Measurements from ENCODE around the gene FILIP1. TPM values are rescaled to one million over a fixed set of nuclear protein-coding genes. Genes with fewer than 3 reads are reported as not detected.
A peak's percentile ranks its signal among the peaks of the same experiment; 100 is the strongest.
"Not testable (repeated sequence)": the region's sequence is repeated elsewhere in the genome, so short reads cannot be mapped to it uniquely, and the experiment has no call there.

Gene FILIP1
- total RNA-seq, 1 donor from 2014 or later: 183 TPM

DNA sequence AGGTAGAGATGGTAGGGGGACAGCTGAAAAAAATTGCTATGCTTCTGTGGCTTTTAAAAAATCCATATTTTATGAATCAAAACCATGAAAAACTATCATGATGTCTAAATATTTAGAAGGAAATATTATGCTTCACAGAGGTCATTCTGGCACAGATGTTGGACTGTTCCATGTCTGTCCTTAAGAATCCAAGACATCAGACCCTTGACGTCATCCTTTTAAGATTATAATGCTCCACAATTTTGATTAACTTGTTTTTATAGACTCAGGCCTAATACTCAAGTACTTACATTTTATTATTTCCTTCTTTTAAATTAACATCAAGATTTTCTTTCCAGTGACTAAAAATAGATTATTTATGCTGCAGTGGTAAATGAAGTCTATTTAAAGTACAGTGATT, 29.7 kb downstream of the FILIP1 start:
- DNase-seq (ENCODE audit: low spot score): no peak
- intact Hi-C loops (cut with DNase I): no loop called here

DNA sequence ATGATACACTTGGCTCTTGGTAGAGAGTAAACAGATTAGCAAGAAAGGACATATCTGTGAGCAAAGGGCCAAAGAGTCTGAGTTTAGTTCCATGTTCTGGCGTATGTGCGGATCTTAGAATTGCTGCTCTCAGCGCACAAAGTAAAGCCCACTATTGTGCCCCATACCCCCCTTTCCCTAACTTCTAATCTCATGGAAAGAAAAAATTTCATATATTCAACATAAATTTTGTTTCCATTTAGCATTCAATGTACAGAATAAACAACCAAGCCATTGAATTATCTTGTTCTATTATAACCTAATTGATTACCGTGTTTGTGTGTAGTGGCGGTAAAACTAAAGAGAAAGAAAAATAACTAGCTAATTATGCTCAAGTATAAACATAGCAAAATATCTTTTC, 30.5 kb downstream of the FILIP1 start:
- no peak for DNase-seq (ENCODE audit: low spot score)
- intact Hi-C loops (cut with DNase I): no loop called here

DNA sequence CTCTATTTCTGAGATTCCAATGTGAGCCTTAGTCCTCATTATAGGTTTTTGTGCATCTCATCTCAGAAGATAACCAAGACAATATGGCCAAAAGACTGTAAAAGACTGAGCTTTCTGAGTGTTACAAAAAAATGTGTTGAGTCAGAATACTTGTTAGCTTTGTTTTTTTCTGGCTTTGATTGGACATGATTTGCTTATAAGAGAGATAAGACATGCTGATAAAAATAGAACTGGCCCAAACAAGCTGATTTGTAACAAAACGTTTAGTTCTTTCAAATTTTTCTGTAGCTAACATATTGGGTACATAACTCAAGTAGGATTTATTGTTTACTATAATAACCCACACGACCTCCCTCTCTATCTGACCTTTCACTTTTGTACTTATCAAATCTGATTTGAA, 32.9 kb downstream of the FILIP1 start:
- intact Hi-C loops (cut with DNase I): no loop called here
- DNase-seq (ENCODE audit: low spot score): no peak

DNA sequence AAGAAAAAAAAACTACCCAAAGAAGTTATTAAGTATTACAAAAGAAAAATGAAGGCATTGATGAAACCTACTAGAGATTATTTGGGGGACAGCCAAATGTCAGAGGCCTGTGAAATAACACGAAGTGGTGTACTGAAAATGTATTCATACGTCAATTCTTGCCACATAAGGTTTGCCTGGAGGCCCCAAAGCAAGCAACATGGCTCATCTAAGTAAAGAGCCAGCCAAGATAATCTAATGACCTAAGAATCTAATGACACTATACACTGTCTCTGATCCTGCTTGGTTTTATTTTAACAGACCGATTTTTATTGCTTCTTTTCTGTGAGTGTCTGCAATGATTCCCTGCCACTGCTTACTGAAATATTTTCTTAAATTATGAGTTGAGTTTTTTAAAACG, 34.7 kb downstream of the FILIP1 start:
- intact Hi-C loops (cut with DNase I): no loop called here
- no peak for DNase-seq (ENCODE audit: low spot score)

DNA sequence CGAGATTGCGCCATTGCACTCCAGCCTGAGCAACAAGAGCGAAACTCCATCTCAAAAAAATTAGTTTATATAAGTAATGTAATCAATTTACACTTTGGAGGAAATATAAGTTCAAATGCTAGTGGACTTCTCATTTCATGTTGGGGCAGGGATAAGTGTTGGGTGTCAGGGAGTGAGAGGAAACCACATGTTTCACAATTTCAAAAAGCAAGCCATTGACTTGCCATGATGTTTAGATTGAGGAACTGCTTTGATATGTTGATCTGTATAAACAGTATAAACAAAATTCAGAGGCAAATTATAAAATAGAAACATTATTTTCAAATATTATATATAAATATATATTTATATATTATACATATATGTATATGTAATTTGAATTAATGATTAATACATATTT, 42.7 kb downstream of the FILIP1 start:
- DNase-seq (ENCODE audit: low spot score): no peak
- intact Hi-C loops (cut with DNase I): no loop called here

DNA sequence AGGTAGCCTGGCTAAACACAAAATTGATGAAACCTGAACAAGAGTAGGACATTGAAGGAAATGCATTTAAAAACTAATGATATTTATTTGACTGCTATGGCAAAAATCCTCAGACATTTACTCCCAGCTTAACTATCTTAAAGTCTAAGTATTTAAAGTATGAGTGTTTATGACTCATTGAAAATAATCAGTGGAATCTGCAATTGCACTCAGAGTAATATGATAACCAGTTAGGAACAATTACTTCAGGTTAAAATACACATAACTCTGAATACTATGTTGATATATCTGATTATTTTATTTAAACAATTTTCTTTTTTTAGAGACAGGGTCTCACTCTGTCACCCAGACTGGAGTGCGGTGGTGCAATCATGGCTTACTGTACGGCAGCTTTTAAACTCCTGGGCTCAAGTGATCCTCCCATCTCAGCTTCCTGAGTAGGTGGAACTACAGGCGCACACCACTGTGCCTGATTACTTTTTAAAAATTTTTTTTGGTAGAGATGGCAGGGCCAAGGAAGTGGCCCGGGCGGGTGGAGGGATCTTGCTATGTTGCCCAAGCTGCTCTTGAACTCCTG, 43.9 kb downstream of the FILIP1 start:
- intact Hi-C loops (cut with DNase I): no loop called here
- no peak for DNase-seq (ENCODE audit: low spot score)

DNA sequence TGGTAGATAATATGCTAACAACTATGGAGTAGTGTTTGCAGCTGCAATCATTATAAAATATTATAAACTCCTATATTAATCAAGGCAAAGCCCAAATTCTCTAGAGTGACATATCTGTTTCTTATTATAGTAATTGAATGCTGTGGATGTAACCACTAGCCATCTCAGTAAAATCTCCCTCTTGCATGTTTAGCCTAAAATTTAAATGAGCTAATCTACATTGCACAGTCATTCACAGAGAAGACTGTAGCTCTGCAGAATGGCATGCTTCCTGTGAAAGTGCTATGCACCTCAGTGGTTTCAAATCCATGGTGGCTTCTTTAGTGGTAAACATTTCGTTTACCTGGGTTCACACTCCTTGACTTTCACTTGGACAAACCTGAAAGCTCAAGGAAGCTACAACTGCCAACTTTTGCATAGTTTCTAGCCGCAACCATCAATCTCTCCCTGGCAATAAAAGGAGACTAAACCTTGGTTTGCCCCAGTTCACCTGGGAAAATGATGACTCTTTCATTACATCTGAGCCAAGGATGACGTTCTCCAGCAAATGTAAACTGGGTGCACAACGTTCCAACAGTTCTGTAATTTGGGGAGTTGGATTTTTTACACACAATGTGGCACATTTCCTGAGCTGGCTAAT, 47.2 kb downstream of the FILIP1 start:
- intact Hi-C loops (cut with DNase I): no loop called here

DNA sequence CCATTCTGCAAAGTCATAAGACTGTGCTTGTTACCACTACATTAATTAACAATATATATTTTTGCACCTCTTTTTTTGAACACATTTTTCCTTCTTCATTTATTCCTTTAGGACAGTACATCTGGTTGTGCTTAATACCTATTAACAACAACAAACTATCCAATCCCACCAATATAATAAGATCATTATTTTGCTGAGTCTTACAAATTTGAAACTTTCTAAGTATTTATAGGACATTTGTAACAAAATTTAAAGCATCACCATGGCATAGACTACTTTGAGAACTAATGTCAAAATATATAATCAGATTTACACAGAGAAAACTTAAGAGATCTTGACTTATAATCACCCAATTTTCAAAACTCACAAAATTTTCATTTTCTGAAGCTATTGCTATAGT, 47.9 kb downstream of the FILIP1 start:
- intact Hi-C loops (cut with DNase I): no loop called here
- DNase-seq (ENCODE audit: low spot score): no peak

More for the DNA sequence above, 47.2 kb downstream of the FILIP1 start:
- DNase-seq (ENCODE audit: low spot score): no peak

DNA sequence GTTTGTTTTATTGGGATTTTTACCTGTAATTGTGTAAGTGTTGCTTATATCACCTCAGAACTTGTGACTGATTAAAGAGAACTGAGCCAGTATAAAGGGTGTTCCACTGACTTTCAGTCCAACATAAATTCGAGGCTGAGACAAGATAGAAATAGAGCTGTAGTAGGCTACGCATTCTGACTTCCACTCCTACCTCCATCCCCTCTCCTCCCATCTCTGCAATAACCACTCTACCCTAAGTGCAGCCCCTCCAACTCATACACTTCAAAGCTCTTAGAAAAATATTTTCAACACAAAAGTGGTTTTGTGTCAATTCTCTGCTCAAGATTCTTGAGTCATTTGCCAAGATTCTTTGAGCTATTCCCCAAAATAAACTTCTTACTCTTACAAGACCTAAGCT, 48.7 kb downstream of the FILIP1 start:
- DNase-seq (ENCODE audit: low spot score): no peak
- intact Hi-C loops (cut with DNase I): no loop called here

DNA sequence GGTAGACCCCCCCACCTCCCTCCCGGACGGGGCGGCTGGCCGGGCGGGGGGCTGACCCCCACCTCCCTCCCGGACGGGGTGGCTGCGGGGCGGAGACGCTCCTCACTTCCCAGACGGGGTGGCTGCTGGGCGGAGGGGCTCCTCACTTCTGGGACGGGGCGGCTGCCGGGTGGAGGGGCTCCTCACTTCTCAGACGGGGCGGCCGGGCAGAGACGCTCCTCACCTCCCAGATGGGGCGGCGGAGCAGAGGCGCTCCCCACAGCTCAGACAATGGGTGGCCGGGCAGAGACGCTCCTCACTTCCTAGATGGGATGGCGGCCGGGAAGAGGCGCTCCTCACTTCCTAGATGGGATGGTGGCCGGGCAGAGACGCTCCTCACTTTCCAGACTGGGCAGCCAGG, 51.7 kb downstream of the FILIP1 start:
- intact Hi-C loops (cut with DNase I); DNase-seq (ENCODE audit: low spot score): not testable (repeated sequence)

DNA sequence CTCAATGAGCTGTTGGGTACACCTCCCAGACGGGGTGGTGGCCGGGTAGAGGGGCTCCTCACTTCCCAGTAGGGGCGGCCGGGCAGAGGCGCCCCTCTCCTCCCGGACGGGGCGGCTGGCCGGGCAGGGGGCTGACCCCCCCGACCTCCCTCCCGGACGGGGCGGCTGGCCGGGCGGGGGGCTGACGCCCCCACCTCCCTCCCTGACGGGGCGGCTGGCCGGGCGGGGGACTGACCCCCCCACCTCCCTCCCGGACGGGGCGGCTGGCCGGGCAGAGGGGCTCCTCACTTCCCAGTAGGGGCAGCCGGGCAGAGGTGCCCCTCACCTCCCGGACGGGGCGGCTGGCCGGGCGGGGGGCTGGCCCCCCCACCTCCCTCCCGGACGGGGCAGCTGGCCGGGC, 52.1 kb downstream of the FILIP1 start:
- DNase-seq (ENCODE audit: low spot score); intact Hi-C loops (cut with DNase I): not testable (repeated sequence)

DNA sequence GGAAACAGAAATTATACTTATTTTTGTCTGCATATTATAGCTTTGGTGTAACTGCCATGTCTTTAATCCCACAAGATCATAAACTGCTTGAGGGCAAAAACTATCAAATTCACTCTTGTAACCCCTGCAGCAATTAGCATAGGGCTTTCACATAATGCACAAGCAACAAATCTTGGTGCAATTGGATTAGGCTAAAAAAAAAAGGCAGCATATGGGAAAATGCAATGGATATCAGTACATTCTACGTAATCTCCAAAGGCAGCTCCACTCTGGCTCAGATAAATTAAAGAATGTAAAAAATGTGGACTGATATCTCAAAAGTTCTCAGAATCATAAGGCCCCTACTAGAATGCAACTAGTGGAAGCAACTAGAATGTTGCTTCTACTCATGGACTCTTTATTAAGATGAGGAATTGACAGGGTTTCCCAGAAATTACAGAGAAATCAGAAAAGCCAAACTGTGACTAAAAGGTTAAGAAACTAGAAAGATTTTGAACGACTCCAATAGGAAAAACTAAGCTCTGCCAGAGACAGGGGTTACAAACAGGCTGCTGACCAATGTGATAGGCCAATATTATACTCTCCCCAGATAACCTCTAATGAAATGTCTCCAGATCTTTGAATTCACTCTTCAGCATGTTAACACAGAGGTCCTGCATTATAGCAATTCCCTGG, 55.0 kb downstream of the FILIP1 start:
- intact Hi-C loops (cut with DNase I): loop anchor here (5.0 kb wide), 2 partner anchors 54 to 71 kb away; partner anchors contain the start of gene FILIP1
- DNase-seq (ENCODE audit: low spot score): no peak

DNA sequence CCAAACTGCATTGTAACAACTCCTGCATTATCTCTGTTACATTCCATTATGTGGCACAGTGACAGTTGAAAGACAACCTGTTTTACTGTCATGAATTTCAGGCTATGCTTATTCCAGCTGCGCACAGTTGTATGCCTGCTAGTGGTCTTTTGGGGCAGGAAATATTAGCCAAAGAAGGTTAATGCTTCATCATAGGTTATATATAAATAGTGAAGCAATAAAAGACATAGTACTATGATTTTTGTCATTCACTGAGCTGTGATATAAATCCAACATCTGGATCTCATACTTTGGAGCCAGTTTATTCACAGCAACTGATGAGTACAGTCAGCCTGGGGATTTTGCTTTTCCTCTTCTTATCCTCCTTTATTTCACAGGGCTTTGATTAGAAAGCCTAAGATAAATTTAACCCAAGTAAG, 55.6 kb downstream of the FILIP1 start:
- DNase-seq (ENCODE audit: low spot score): no peak
- intact Hi-C loops (cut with DNase I): loop anchor here (5.0 kb wide), 2 partner anchors 54 to 71 kb away; partner anchors contain the start of gene FILIP1

DNA sequence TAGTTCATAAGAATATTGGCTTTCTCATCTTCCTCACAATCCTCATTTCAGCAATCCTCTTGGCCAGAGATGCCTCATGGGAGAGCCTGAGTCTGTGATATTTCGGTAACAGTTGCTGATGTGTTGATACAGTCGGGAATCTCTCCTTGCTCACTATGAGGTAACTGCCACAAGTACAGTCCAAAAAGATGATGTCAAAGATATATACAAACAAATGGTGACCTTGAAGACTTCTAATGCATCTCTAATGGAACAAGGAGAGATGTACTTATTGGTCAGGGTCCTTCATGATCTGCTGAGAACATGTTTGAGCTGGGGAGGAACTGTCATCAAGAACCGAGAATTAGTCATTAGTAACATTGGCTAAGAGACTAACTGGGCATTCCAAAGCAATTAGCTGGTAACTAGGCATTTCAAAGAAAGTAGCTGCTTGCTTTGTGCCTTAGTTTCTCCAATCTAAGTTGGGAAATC, 56.1 kb downstream of the FILIP1 start:
- no peak for DNase-seq (ENCODE audit: low spot score)
- intact Hi-C loops (cut with DNase I): loop anchor here (5.0 kb wide), 2 partner anchors 55 to 70 kb away; partner anchors contain the start of gene FILIP1

DNA sequence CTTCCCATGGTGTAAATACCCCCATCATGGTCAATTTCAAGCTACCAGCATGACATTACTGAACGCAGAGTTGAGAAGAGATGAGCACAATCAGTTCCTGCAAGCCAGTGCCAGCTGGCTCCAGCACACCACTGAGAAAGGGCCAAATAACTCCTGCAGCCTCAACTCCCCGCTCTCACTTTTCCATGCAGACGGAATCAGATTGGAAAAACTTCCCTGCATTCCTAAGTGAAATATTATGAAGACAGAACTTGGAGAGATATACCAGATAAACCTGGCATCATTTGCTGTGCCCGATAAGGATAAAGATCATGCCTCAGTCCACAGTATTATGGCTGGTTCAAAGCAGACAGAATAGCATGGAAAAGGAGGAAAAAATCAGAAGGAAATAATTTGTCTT, 56.7 kb downstream of the FILIP1 start:
- intact Hi-C loops (cut with DNase I): loop anchor here (5.0 kb wide), 2 partner anchors 55 to 70 kb away; partner anchors contain the start of gene FILIP1
- DNase-seq (ENCODE audit: low spot score): no peak

DNA sequence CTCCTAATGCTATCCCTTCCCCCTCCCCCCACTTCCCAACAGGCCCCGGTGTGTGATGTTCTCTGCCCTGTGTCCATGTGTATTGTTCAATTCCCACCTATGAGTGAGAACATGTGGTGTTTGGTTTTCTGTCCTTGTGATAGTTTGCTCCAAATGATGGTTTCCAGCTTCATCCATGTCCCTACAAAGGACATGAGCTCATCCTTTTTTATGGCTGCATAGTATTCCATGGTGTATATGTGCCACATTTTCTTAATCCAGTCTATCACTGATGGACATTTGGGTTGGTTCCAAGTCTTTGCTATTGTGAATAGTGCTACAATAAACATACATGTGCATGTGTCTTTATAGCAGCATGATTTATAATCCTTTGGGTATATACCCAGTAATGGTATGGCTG, 60.8 kb downstream of the FILIP1 start:
- intact Hi-C loops (cut with DNase I); DNase-seq (ENCODE audit: low spot score): not testable (repeated sequence)

DNA sequence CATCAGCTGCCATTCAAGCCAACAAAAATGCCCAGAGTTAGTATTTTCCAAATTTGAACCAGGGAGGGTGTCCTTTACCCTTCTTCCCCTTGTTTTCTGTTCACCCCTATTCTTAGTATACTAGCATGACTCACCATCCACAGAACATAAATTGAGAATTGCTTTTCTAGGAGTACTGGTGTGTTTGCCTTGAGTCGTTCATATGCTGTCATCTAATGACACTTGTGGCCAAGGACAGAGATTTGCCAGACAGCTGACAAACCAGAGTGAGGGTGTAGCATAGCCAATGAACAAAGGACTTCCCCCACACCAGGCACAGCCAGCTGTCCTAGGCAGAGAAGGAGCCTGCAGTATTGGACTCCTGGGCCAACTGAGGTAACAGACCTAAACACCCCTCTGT, 62.2 kb downstream of the FILIP1 start:
- DNase-seq (ENCODE audit: low spot score): peak; percentile 76
- intact Hi-C loops (cut with DNase I): no loop called here

DNA sequence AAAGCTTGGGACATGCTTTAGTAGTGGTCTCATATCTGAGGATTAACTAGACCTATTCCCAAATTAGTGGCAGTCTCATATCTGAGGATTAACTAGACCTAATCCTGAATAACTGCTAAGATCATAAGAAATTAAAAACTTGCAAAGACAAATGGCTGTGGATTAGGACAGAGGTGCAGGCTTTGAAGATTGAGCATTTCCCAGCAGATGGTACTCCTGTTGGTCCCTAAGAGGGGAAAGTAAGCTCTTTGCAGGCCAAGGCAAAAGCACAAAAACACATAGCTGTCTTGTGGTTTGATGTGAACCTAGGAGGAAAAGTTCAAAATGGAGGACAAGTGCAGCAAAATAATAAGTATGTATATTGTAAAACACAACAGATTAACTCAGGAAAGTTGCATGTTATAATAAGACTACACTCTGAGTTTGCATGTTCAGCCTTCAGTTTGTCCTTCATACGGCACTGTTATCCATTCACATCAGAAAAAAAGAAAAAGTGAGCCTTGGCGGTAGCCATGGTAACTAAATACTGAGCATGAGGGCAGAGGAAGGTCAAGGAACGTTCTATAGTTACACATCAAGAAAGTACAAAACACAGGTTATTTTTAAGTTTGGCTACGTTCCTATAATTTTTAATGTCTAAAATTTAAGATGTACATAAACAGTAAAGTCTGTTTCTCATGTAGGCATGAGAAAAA, 62.8 kb downstream of the FILIP1 start:
- no peak for DNase-seq (ENCODE audit: low spot score)
- intact Hi-C loops (cut with DNase I): no loop called here

DNA sequence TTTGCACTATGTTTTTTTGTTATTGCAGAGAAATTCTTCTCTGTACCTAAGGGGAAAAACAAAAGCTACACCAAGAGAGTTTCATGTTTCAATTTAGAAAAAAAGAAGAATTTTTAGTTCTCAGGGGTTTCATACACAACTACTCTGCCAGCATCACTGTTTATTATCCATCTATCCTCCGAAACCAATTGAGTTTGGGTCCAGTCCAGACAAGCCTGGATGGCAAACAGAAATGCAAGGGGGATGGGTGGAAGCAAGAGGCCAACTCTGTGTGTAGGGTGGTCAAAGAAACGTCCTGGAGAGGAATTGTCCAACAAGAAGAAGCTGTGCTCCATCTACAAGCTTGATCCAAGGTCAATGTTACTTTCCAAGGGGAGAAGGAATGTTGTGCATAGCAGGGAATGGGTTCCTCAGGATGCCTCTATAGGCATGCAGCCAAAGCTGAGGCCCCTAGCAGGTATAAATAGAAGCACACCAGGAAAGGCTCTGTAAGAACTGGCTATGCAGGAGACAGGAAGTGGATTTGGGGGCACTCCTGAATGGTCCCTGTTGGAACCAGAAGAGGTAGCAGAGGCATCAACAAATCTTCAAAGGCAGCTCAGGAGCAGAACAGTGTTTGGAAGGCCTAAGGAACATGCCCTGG, 64.4 kb downstream of the FILIP1 start:
- intact Hi-C loops (cut with DNase I): no loop called here
- DNase-seq (ENCODE audit: low spot score): no peak

DNA sequence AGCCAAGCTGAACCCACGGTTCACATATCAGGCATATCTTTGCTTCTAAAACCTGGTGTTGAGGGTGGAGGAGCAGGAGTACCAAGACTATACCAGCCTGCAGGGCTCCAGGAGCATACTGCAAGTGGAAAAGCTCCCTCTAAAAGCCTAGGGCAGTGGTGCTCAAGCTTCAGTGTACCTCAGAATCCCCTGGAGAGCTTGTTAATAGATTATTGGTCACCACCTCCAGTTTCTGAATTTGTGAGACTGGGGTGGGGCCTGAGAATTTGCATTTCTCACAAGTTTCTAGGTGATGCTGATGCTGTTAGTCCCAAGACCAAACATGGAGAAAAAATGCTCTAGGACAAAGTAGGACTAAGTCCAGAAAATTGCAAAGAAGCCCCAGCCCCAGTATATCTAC, 65.4 kb downstream of the FILIP1 start:
- intact Hi-C loops (cut with DNase I): no loop called here
- no peak for DNase-seq (ENCODE audit: low spot score)
